ENCODE results near the gene WDR64. TPM values are rescaled to one million over a fixed set of nuclear protein-coding genes. Genes with fewer than 3 reads are reported as not detected.

The WDR64 gene
- total and polyA plus RNA-seq, 2 of the 13 experiments (the other 11 are each of a cell fraction or from before 2014, with no cell fraction given) = not detected

DNA sequence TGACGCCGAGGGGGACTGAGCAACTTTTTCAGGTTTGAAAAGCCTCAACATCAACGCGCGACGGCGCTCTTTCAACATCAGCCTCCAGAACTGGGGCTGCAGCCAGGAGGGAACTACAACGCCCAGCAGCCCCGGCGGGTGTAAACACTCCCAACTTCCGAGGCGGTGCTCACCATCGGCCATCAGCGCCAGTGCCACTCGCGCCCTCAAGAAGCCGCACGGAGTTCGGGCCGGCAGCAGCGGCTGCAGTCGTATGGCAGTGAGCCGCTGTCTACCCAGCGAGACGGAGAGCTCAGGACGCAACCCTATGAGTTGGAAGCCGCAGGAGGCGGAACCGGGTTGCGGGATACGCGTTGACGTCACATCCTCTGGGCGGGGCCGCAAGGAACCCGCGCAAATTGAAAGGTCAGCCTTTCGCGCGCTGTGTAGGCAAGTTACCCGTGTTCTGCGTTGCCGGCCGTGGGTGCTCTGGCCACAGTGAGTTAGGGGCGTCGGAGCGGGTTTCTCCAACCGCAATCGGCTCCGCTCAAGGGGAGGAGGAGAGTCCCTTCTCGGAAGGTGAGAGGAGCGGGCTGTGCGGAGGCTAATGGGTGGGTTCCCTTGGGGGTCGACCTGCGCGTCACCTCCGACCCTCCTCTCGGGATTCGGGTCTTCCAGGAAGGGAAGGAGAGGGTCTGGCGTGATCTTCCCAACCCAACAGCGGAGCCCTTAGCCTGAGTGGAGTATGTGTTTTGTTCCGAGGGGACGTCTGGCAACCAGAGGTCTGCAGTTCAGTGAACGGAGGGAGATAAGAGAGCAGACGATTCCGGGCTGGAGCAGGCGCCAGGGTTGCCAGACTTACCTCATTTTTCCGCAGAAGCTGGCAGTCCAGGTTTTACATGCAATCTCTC is 196.0 kb downstream of the WDR64 start, which contains the start of gene EXO1 (continued):
- peak; percentile 96 for TF ChIP-seq SP4 (CRISPR knock-in tag; IDR thresholded peaks at IDR 0.05)
- TF ChIP-seq FOXK1 (CRISPR knock-in tag; IDR thresholded peaks at IDR 0.05; ENCODE audit: borderline replicate concordance, low read depth) = peak; percentile 98
- TF ChIP-seq, protein P1, sequence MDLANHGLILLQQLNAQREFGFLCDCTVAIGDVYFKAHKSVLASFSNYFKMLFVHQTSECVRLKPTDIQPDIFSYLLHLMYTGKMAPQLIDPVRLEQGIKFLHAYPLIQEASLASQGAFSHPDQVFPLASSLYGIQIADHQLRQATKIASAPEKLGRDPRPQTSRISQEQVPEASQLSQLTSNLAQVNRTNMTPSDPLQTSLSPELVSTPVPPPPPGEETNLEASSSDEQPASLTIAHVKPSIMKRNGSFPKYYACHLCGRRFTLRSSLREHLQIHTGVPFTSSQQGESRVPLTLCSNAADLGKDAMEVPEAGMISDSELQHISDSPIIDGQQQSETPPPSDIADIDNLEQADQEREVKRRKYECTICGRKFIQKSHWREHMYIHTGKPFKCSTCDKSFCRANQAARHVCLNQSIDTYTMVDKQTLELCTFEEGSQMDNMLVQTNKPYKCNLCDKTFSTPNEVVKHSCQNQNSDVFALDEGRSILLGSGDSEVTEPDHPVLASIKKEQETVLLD (CRISPR knock-in tag; IDR thresholded peaks at IDR 0.05; ENCODE audit: low read depth) = 0 out of 2 replicates have a peak, but pooled peaks have one; percentile 38
- no peak for TF ChIP-seq TCF12 (IDR thresholded peaks at IDR 0.05)
- peak; percentile 62; the same call in 1 of the 2 replicates for TF ChIP-seq TCF12 (CRISPR knock-in tag; IDR thresholded peaks at IDR 0.05)
- TF ChIP-seq, protein P2, sequence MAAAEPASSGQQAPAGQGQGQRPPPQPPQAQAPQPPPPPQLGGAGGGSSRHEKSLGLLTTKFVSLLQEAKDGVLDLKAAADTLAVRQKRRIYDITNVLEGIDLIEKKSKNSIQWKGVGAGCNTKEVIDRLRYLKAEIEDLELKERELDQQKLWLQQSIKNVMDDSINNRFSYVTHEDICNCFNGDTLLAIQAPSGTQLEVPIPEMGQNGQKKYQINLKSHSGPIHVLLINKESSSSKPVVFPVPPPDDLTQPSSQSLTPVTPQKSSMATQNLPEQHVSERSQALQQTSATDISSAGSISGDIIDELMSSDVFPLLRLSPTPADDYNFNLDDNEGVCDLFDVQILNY (CRISPR knock-in tag; conservative IDR thresholded peaks at IDR 0.05) = peak; percentile 99
- TF ChIP-seq REL (CRISPR knock-in tag; conservative IDR thresholded peaks at IDR 0.05) = no peak; the same call in 1 of the 2 replicates
- TF ChIP-seq ZNF101 (CRISPR knock-in tag; IDR thresholded peaks at IDR 0.05; ENCODE audit: borderline replicate concordance, low read depth) = no peak
- no peak for TF ChIP-seq MBNL3 (CRISPR knock-in tag; conservative IDR thresholded peaks at IDR 0.05)
- TF ChIP-seq SMARCE1 (IDR thresholded peaks at IDR 0.05; ENCODE audit: borderline replicate concordance) = no peak
- peak; percentile 63; the same call in 1 of the 2 replicates for TF ChIP-seq ZNF879 (CRISPR knock-in tag; IDR thresholded peaks at IDR 0.05)
- TF ChIP-seq ZNF891 (CRISPR knock-in tag; IDR thresholded peaks at IDR 0.05) = peak; percentile 18; the same call in 1 of the 2 replicates
- TF ChIP-seq ZNF136 (CRISPR knock-in tag; IDR thresholded peaks at IDR 0.05; ENCODE audit: low read depth) = no peak
- TF ChIP-seq GABPA (IDR thresholded peaks at IDR 0.05; ENCODE audit: low read depth, low read length) = peak; percentile 83
- peak; percentile 96 for TF ChIP-seq GABPA (CRISPR knock-in tag; IDR thresholded peaks at IDR 0.05; ENCODE audit: low read depth)
- TF ChIP-seq ZNF616 (CRISPR knock-in tag; IDR thresholded peaks at IDR 0.05; ENCODE audit: low read depth) = no peak
- TF ChIP-seq, protein P3, sequence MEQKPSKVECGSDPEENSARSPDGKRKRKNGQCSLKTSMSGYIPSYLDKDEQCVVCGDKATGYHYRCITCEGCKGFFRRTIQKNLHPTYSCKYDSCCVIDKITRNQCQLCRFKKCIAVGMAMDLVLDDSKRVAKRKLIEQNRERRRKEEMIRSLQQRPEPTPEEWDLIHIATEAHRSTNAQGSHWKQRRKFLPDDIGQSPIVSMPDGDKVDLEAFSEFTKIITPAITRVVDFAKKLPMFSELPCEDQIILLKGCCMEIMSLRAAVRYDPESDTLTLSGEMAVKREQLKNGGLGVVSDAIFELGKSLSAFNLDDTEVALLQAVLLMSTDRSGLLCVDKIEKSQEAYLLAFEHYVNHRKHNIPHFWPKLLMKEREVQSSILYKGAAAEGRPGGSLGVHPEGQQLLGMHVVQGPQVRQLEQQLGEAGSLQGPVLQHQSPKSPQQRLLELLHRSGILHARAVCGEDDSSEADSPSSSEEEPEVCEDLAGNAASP (CRISPR knock-in tag; IDR thresholded peaks at IDR 0.05; ENCODE audit: borderline replicate concordance) = peak; percentile 33; the same call in 1 of the 2 replicates
- no peak for TF ChIP-seq FLYWCH1 (CRISPR knock-in tag; IDR thresholded peaks at IDR 0.05)
- no peak for TF ChIP-seq MZF1 (CRISPR knock-in tag; IDR thresholded peaks at IDR 0.05; ENCODE audit: borderline replicate concordance)
- TF ChIP-seq RORA (CRISPR knock-in tag; IDR thresholded peaks at IDR 0.05) = no peak
- TF ChIP-seq BHLHE40 (IDR thresholded peaks at IDR 0.05; ENCODE audit: low read length) = no peak
- TF ChIP-seq TEAD3 (CRISPR knock-in tag; optimal IDR thresholded peaks at IDR 0.05; ENCODE audit: borderline replicate concordance) = peak; percentile 36
- TF ChIP-seq ZFP90 (CRISPR knock-in tag; IDR thresholded peaks at IDR 0.05; ENCODE audit: borderline replicate concordance) = peak; percentile 17; the same call in 1 of the 2 replicates
- no peak for TF ChIP-seq RFX3 (CRISPR knock-in tag; IDR thresholded peaks at IDR 0.05)
- peak; percentile 51; the same call in 1 of the 2 replicates for TF ChIP-seq ISL2 (CRISPR knock-in tag; IDR thresholded peaks at IDR 0.05)
- no peak for TF ChIP-seq PCBP2 (optimal IDR thresholded peaks at IDR 0.05; ENCODE audit: low read depth, low read length, poor library complexity, severe bottlenecking)
- peak; percentile 70; the same call in 1 of the 2 replicates for TF ChIP-seq KDM5B (CRISPR knock-in tag; IDR thresholded peaks at IDR 0.05; ENCODE audit: borderline replicate concordance)
- TF ChIP-seq ZNF570 (CRISPR knock-in tag; IDR thresholded peaks at IDR 0.05; ENCODE audit: borderline replicate concordance) = no peak
